HCT116 (cell line): ENCODE data around the gene RNF4. TPM values are rescaled to one million over a fixed set of nuclear protein-coding genes. Genes with fewer than 3 reads are reported as not detected.
"Not testable (repeated sequence)": the region's sequence is repeated elsewhere in the genome, so short reads cannot be mapped to it uniquely, and the experiment has no call there.

ENCODE experiments used
- ATAC-seq: fragments of 200-7000 bp; cut with Tn5 transposase; 2 replicates; pipeline ENCODE4 v1.9.1; 2020; ENCODE audit warnings: mild to moderate bottlenecking, moderate library complexity
- BruUV-seq: library from RNA; stranded (reverse); fragments of 400-500 nt; replicated peaks from 2 replicates; lab custom pipeline; 2021; lab: Mats Ljungman, UMichigan
- CTCF ChIA-PET: fragments of 300-600 bp; sonication (Branson Sonifier 250); formaldehyde crosslinking; loops from one replicate; lab custom pipeline; 2021; ENCODE audit warnings: antibody characterized with exemption; lab: Charles Lee
- POLR2A ChIA-PET: fragments of 300-600, 350-600 bp; sonication (Branson Sonifier 250); formaldehyde crosslinking; loops from one replicate; lab custom pipeline; 2021; ENCODE audit warnings: antibody characterized with exemption; lab: Charles Lee
- RAD21 ChIA-PET, 2 experiments: fragments of 300-600 bp; sonication (Branson Sonifier 250); formaldehyde crosslinking; loops; one replicate each; lab custom pipeline; 2023; ENCODE audit warnings: low total read pairs in 2 of 2; ENCODE audit not compliant: uncharacterized antibody in 2 of 2, unreplicated experiment in 2 of 2, low non-redundant PET in 1 of 2; lab: Charles Lee
- DNase-seq: peaks from one replicate; pipeline ENCODE4 v3.0.0-alpha.2; 2010; ENCODE audit warnings: low read depth, low spot score
- H2AFZ ChIP-seq: fragments of 200-600 bp; shearing (Covaris generic), sonication (generic); 2 replicates; pipeline ENCODE4 v1.6.1; 2017; ENCODE audit warnings: low read depth, mixed run types, mixed read lengths, antibody characterized with exemption, low read length; ENCODE audit not compliant: poor library complexity, severe bottlenecking
- H3K27ac ChIP-seq: 2 replicates; pipeline ENCODE4 v1.5.1; 2012; ENCODE audit warnings: low read depth, low read length
- H3K27me3 ChIP-seq: fragments of 200-600 bp; sonication (generic); 2 replicates; pipeline ENCODE4 v1.6.1; 2016; ENCODE audit warnings: mixed run types, low read length, mixed read lengths; ENCODE audit not compliant: insufficient read depth
- H3K36me3 ChIP-seq, 2 experiments: fragments of 200-500 bp in 1 of 2; fragments of 200-600 bp in 1 of 2; sonication (Bioruptor generic) in 1 of 2; sonication (generic) in 1 of 2; 2 replicates each; pipeline versions ENCODE4 v1.5.1 to v1.6.1; 2014 to 2016; ENCODE audit warnings: low read length in 2 of 2, inconsistent platforms in 1 of 2, mixed read lengths in 1 of 2, mixed run types in 1 of 2; ENCODE audit not compliant: insufficient read depth in 2 of 2, control insufficient read depth in 1 of 2
- H3K4me1 ChIP-seq, 2 experiments: fragments of 200-600 bp in 1 of 2; sonication (generic) in 1 of 2; 2 replicates each; pipeline versions ENCODE4 v1.5.1 to v1.6.1; 2012 to 2017; ENCODE audit warnings: low read length in 2 of 2, inconsistent platforms in 1 of 2, mild to moderate bottlenecking in 1 of 2, mixed read lengths in 1 of 2, mixed run types in 1 of 2, moderate library complexity in 1 of 2; ENCODE audit not compliant: insufficient read depth in 2 of 2, control insufficient read depth in 1 of 2
- H3K4me2 ChIP-seq: fragments of 200-600 bp; sonication (generic); 2 replicates; pipeline ENCODE4 v1.6.1; 2017; ENCODE audit warnings: mixed run types, low read length, mixed read lengths
- H3K4me3 ChIP-seq, 2 experiments: fragments of 200-600 bp in 1 of 2; sonication (generic) in 1 of 2; replicated peaks in 1 of 2; 2 replicates each; pipeline ENCODE4 v1.5.1; 2011 to 2016; ENCODE audit warnings: low read length in 2 of 2, control low read depth in 1 of 2, low read depth in 1 of 2, mild to moderate bottlenecking in 1 of 2, mixed read lengths in 1 of 2, mixed run types in 1 of 2
- H3K79me2 ChIP-seq: fragments of 200-600 bp; sonication (generic); 2 replicates; pipeline ENCODE4 v1.6.1; 2017; ENCODE audit warnings: mild to moderate bottlenecking, mixed run types, low read length, moderate library complexity, mixed read lengths; ENCODE audit not compliant: insufficient read depth
- H3K9ac ChIP-seq: fragments of 200-600 bp; sonication (generic); 2 replicates; pipeline ENCODE4 v1.6.1; 2016; ENCODE audit warnings: low read length, mixed read lengths
- H3K9me2 ChIP-seq: fragments of 200-600 bp; sonication (generic), shearing (Covaris generic); 2 replicates; pipeline ENCODE4 v1.6.1; 2017; ENCODE audit warnings: mixed run types, mild to moderate bottlenecking, moderate library complexity; ENCODE audit not compliant: insufficient read depth
- H3K9me3 ChIP-seq, 2 experiments: fragments of 200-500 bp in 1 of 2; fragments of 200-600 bp in 1 of 2; sonication (Bioruptor generic) in 1 of 2; sonication (generic) in 1 of 2; 2 replicates each; pipeline ENCODE4 v1.6.1; 2014 to 2017; ENCODE audit warnings: low read length in 2 of 2, mixed read lengths in 2 of 2, inconsistent platforms in 1 of 2, low read depth in 1 of 2, mild to moderate bottlenecking in 1 of 2, mixed run types in 1 of 2, moderate library complexity in 1 of 2; ENCODE audit not compliant: control insufficient read depth in 1 of 2, insufficient read depth in 1 of 2
- H4K20me1 ChIP-seq: fragments of 200-600 bp; sonication (generic), shearing (Covaris generic); 2 replicates; pipeline ENCODE4 v1.6.1; 2017; ENCODE audit warnings: mixed run types, mild to moderate bottlenecking, moderate library complexity; ENCODE audit not compliant: insufficient read depth
- CEBPB ChIP-seq: IDR thresholded peaks from 2 replicates; pipeline ENCODE4 v1.6.1; 2012; ENCODE audit warnings: low read depth
- SIN3A ChIP-seq: IDR thresholded peaks from 2 replicates; pipeline ENCODE4 v1.6.1; 2012; ENCODE audit warnings: low read depth
- SP1 ChIP-seq: IDR thresholded peaks from 2 replicates; pipeline ENCODE4 v1.6.1; 2012; ENCODE audit warnings: low read depth
- intact Hi-C: fragments of 100-400 bp; cut with micrococcal nuclease; formaldehyde crosslinking; loops from 2 replicates; pipeline ENCODE4 v1.10.0; 2022
- total RNA-seq: library from RNA; stranded (reverse); gene quantifications from one replicate; pipeline ENCODE4 v1.2.1, GENCODE V29; 2021; ENCODE audit not compliant: unreplicated experiment

Gene RNF4
- total RNA-seq, 1 experiment from 2014 or later, result 62.3 TPM

GRCh38 chr4:2512396-2513135 lies 43.7 kb downstream of the RNF4 start:
- peaks cover 42% of the 10 kb centered on the region for H3K79me2 ChIP-seq
- POLR2A ChIA-PET, result no interaction called here
- RAD21 ChIA-PET, result no interaction called here
- DNase-seq (no peak), ATAC-seq (no peak)
- H3K27me3 ChIP-seq, result no peaks in the 10 kb centered on the region
- no peak overlapping the region for H3K27ac ChIP-seq
- no peak overlapping the region for H3K9ac ChIP-seq
- no peaks in the 10 kb centered on the region for H4K20me1 ChIP-seq
- TF ChIP-seq SIN3A (no peak), SP1 (no peak), CEBPB (no peak)
- H3K9me3 ChIP-seq, result no peaks in the 10 kb centered on the region
- H2AFZ ChIP-seq, result no peak overlapping the region
- intact Hi-C loops, result no loop called here
- CTCF ChIA-PET, result no interaction called here
- no peaks in the 10 kb centered on the region for H3K4me1 ChIP-seq
- H3K9me2 ChIP-seq, result no peaks in the 10 kb centered on the region
- BruUV-seq, result no TSS peak
- peaks cover 42 to 44% of the 10 kb centered on the region in 2 experiments; a peak in 3 of 4 replicates for H3K36me3 ChIP-seq
- H3K4me3 ChIP-seq, result no peak overlapping the region
- H3K4me2 ChIP-seq, result no peak overlapping the region

- H3K4me2 ChIP-seq, RAD21 ChIA-PET, H4K20me1 ChIP-seq, H3K4me1 ChIP-seq, H3K4me3 ChIP-seq, BruUV-seq, H3K9ac ChIP-seq, H3K27me3 ChIP-seq, intact Hi-C loops, H3K27ac ChIP-seq, ATAC-seq, CTCF ChIA-PET, DNase-seq, H3K9me2 ChIP-seq, POLR2A ChIA-PET, H2AFZ ChIP-seq, H3K9me3 ChIP-seq: not testable (repeated sequence)
- Histone ChIP-seq H3K36me3 (peaks cover 40 to 45% of the 10 kb centered on the region in 2 experiments; a peak in 3 of 4 replicates), H3K79me2 (peaks cover 31% of the 10 kb centered on the region; the same call in 1 of the 2 replicates)
Observed at GRCh38 chr4:2514193-2514592, 45.3 kb downstream of the RNF4 start.

- ATAC-seq, H3K27ac ChIP-seq, H3K9ac ChIP-seq, DNase-seq, H3K9me2 ChIP-seq, BruUV-seq, H2AFZ ChIP-seq, H3K4me2 ChIP-seq, H4K20me1 ChIP-seq, H3K27me3 ChIP-seq, POLR2A ChIA-PET, H3K4me3 ChIP-seq, H3K4me1 ChIP-seq, H3K9me3 ChIP-seq, RAD21 ChIA-PET, intact Hi-C loops, CTCF ChIA-PET: not testable (repeated sequence)
- peaks cover 37 to 39% of the 10 kb centered on the region in 2 experiments; a peak in 3 of 4 replicates for H3K36me3 ChIP-seq
- peaks cover 23% of the 10 kb centered on the region; the same call in 1 of the 2 replicates for H3K79me2 ChIP-seq
Observed at GRCh38 chr4:2514944-2515343, 46.0 kb downstream of the RNF4 start.
